Neural progenitor cell (in vitro differentiated cells): ENCODE data around the gene DHRS13.
"Not testable (repeated sequence)": the region's sequence is repeated elsewhere in the genome, so short reads cannot be mapped to it uniquely, and the experiment has no call there.

ENCODE experiments used
- EZH2 ChIP-seq: fragments of 200-600 bp; sonication (generic); IDR thresholded peaks from 2 replicates; pipeline ENCODE4 v1.6.1; 2017; ENCODE audit warnings: antibody characterized with exemption, mild to moderate bottlenecking, moderate library complexity
- EZH2phosphoT487 ChIP-seq: fragments of 200-600 bp; sonication (generic); IDR thresholded peaks from 2 replicates; pipeline ENCODE4 v1.6.1; 2017; ENCODE audit warnings: antibody characterized with exemption
- TF ChIP-seq, protein P1 (sequence below): fragments of 200-600 bp; sonication (generic); IDR thresholded peaks from 2 replicates; pipeline ENCODE4 v1.5.1; 2017; ENCODE audit warnings: antibody characterized with exemption, mild to moderate bottlenecking

DNA sequence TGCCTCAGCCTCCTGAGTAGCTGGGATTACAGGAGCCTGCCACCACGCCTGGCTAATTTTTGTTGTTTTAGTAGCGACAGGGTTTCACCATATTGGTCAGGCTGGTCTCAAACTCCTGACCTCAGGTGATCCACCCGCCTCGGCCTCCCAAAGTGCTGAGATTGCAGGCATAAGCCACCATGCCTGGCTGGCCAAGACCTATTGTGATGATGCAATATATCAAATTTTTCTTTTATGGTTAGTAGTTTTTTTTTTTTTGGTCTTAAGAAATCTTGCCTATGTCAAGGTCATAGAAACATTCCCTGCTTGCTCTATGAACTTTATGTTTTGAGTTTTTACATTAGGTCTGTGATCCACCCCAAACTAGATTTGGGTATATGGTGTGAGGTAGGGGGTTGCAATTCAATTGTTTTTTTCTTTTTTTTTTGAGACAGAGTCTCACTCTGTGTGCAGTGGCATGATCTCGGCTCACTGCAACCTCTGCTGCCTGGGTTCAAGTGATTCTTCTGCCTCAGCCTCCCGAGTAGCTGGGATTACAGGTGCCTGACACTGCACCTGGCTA lies 25.6 kb downstream of the DHRS13 start:
- TF ChIP-seq, protein P1, sequence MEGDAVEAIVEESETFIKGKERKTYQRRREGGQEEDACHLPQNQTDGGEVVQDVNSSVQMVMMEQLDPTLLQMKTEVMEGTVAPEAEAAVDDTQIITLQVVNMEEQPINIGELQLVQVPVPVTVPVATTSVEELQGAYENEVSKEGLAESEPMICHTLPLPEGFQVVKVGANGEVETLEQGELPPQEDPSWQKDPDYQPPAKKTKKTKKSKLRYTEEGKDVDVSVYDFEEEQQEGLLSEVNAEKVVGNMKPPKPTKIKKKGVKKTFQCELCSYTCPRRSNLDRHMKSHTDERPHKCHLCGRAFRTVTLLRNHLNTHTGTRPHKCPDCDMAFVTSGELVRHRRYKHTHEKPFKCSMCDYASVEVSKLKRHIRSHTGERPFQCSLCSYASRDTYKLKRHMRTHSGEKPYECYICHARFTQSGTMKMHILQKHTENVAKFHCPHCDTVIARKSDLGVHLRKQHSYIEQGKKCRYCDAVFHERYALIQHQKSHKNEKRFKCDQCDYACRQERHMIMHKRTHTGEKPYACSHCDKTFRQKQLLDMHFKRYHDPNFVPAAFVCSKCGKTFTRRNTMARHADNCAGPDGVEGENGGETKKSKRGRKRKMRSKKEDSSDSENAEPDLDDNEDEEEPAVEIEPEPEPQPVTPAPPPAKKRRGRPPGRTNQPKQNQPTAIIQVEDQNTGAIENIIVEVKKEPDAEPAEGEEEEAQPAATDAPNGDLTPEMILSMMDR, result not testable (repeated sequence)
- TF ChIP-seq EZH2, EZH2phosphoT487: not testable (repeated sequence)
